ENCODE results near the gene OSBPL1A. TPM values are rescaled to one million over a fixed set of nuclear protein-coding genes. Genes with fewer than 3 reads are reported as not detected.
A peak's percentile ranks its signal among the peaks of the same experiment; 100 is the strongest.
"Not testable (repeated sequence)": the region's sequence is repeated elsewhere in the genome, so short reads cannot be mapped to it uniquely, and the experiment has no call there.

OSBPL1A gene
- total RNA-seq, 8 experiments from 2014 or later: 15.2 to 42.4 (median 23.9) TPM

DNA sequence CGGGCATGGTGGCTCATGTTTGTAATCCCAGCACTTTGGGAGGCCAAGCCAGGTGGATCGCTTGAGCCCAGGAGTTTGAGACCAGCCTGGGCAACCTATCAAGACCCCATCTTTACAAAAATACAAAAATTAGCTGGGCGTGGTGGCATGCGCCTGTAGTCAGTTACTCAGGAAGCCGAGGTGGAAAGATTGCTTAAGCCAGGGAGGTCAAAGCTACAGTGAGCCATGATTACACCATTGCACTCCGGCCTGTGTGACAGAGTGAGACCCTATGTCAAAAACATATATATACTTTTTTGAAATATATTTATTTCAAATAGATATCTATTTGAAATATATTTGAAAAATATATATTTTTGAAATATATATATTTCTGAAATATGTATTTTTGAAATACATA lies 10.9 kb downstream of the OSBPL1A start:
- in situ Hi-C loops (cut with MboI; ENCODE audit: low pct_unique_long_range_greater_than_20kb in 2 of 9, low sequenced_read_pairs in 9 of 9, unreplicated experiment in 9 of 9): no loop called here
- Histone ChIP-seq H3K4me3 (no peak overlapping the region), H3K4me1 (replicated peaks in 1 of 2) (no peaks in the 10 kb centered on the region), H3K27ac (no peak overlapping the region)
- ATAC-seq (replicated peaks in 6 of 8): no peak
- WGBS, 10 experiments: 80 to 100% (median 94%) methylated on average over 2 to 6 of the region's 6 CpGs; no CpG with 5 or more reads in 1 of the 10 experiments

DNA sequence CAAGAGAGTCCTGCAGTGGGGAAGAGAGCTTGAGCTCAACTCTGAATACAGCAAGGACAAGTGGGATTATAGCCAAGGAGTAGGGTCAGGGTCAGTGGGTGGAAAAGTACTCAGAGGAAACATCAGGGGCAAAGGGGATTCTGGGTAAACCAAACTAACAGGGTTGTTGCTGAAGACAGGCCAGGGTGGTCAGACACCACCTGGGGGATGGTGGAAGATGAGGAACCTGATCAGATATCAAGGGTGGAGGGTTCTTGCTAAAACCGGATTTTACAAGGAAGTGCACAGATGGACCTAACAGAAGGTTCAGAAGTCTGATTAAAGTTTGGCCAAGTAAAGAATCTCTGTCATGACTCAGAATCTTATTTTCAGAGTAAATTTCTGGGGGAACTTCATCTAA lies 16.5 kb downstream of the OSBPL1A start:
- Histone ChIP-seq H3K4me1 (replicated peaks in 1 of 2) (peaks cover 0 to 3% of the 10 kb centered on the region in 2 donors), H3K4me3 (no peak overlapping the region), H3K27ac (no peak overlapping the region)
- no peak for ATAC-seq (replicated peaks in 6 of 8)
- in situ Hi-C loops (cut with MboI; ENCODE audit: low pct_unique_long_range_greater_than_20kb in 2 of 9, low sequenced_read_pairs in 9 of 9, unreplicated experiment in 9 of 9): no loop called here
- WGBS, 10 experiments: 75 to 100% (median 100%) methylated on average over 1 of the region's 1 CpG; no CpG with 5 or more reads in 3 of the 10 experiments

DNA sequence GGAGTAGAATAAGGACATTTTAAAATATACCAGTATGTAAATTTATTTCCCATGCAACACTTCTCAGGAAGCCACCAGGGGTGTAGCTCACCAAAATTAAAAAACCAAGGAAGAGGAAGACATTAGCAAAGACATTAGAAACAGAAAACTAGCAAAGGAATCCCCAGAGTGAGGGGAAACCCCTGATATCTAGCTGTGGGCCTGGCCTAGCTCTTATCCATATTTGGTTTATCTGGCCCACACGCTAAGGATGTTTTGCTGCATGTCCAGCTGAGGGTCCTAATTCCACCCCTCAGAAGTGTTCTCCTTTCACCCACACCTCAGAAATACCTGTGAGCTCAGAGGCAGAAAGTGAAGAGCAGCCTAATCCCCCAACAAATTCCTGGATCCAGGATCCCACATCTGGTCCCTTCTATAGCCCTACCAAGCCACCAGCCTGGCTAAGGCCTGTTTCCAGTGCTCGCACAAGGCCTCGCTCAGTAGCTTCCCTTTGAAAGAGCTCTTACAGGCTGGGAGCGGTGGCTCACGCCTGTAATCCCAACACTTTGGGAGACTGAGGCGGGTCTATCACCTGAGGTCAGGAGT lies 17.4 kb downstream of the OSBPL1A start:
- H3K4me1 ChIP-seq (replicated peaks in 1 of 2): peaks cover 0 to 3% of the 10 kb centered on the region in 2 donors
- H3K27ac ChIP-seq: no peak overlapping the region
- no peak overlapping the region for H3K4me3 ChIP-seq
- ATAC-seq (replicated peaks in 6 of 8): peak in 2 of 8 experiments; percentile 29 to 31
- in situ Hi-C loops (cut with MboI; ENCODE audit: low pct_unique_long_range_greater_than_20kb in 2 of 9, low sequenced_read_pairs in 9 of 9, unreplicated experiment in 9 of 9): no loop called here
- 100% methylated on average over 1 to 4 of the region's 6 CpGs; no CpG with 5 or more reads in 1 of the 10 experiments for WGBS, 10 experiments

DNA sequence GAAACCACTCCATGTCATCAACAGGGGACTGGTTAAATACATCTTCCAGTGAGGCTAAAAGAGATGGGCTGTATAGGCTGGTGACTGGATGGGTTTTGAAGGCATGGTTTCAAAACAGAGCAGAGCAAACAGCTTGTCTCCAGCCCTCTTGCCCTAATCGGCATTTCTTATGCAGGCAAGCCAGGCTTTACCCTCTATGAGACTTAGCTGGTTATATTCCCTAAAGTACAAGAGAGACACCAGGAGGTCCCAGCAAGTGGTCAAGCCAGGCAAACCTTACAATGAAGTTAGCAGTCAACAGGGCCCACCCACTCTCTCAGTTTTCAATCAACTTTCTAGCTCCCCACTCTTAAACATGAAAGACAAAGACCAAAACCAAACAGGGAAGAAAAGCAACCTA lies 19.0 kb downstream of the OSBPL1A start:
- Histone ChIP-seq H3K27ac (no peak overlapping the region), H3K4me1 (replicated peaks in 1 of 2) (peaks cover 0 to 3% of the 10 kb centered on the region in 2 donors), H3K4me3 (no peak overlapping the region)
- in situ Hi-C loops (cut with MboI; ENCODE audit: low pct_unique_long_range_greater_than_20kb in 2 of 9, low sequenced_read_pairs in 9 of 9, unreplicated experiment in 9 of 9): no loop called here
- no peak for ATAC-seq (replicated peaks in 6 of 8)
- 0 to 86% (median 43%) methylated on average over 1 of the region's 1 CpG; no CpG with 5 or more reads in 3 of the 10 experiments for WGBS, 10 experiments

DNA sequence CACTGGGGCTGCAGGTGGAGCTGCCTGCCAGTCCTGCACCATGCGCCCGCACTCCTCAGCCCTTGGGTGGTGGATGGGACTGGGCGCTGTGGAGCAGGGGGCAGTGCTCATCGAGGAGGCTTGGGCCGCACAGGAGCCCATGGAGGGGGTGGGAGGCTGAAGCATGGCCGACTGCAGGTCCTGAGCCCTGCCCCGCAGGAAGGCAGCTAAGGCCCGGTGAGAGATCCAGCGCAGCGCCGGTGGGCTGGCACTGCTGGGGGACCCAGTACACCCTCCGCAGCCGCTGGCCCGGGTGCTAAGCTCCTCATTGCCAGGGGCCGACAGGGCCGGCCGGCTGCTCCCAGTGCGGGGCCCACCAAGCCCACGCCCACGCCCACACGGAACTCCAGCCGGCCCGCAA lies 21.1 kb downstream of the OSBPL1A start:
- H3K27ac ChIP-seq; in situ Hi-C loops (cut with MboI; ENCODE audit: low pct_unique_long_range_greater_than_20kb in 2 of 9, low sequenced_read_pairs in 9 of 9, unreplicated experiment in 9 of 9); H3K4me1 ChIP-seq (replicated peaks in 1 of 2); H3K4me3 ChIP-seq; ATAC-seq (replicated peaks in 6 of 8): not testable (repeated sequence)
- 96 to 100% (median 100%) methylated on average over 1 to 9 of the region's 23 CpGs; no CpG with 5 or more reads in 7 of the 10 experiments for WGBS, 10 experiments

DNA sequence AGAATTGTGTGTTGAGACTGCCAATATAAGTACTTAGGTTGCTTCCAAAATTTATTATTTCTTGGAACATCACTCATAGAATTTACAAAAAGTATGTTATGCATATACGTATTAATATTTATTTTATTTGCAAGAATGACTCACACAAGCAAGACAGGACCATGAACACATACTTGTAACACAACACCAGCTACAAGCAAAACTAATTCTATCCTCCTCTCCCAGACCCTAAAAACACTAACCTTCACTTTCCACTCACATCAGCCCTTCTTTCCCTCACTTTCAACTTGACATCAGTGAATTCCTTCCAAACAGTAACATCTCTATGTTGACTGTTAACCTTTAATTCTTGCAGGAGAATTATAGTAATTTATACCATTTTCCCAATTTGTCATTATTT lies 24.3 kb downstream of the OSBPL1A start:
- Histone ChIP-seq H3K4me3 (no peak overlapping the region), H3K4me1 (replicated peaks in 1 of 2) (no peaks in the 10 kb centered on the region), H3K27ac (no peak overlapping the region)
- 25 to 100% (median 85%) methylated on average over 1 of the region's 1 CpG; no CpG with 5 or more reads in 4 of the 10 experiments for WGBS, 10 experiments
- ATAC-seq (replicated peaks in 6 of 8): peak in 2 of 8 experiments; percentile 63 to 72
- in situ Hi-C loops (cut with MboI; ENCODE audit: low pct_unique_long_range_greater_than_20kb in 2 of 9, low sequenced_read_pairs in 9 of 9, unreplicated experiment in 9 of 9): loop anchor here in 1 of 9 experiments (25.0 kb wide), 1 partner anchor 364 kb away; no protein-coding TSS in a partner anchor

DNA sequence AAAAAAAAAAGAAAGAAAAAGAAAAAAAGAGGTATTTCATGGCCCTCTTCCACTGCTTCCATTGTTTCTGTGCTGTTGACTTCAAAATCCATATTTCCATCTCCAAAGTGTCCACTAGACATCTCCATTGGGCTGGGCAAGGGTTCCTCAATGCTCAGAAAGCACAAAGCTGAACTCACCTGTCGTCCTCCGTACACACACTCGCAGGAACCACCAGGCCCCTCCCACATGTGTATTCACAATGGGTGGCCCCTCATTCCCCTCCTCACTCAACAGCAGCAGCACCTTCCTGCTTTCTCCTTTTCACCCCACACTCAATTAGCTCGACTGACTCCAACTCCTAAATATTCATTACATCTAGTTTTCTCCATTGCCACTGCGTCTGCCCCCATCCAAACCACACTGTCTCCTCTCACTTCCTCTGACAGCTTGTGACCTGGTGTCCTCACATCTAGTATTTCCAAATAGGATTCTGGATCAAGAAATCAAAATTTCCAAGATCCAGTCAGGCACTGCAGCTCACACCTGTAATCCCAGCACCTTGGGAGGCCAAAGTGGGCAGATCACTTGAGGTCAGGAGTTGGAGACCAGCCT lies 25.2 kb downstream of the OSBPL1A start:
- no peak overlapping the region for H3K4me3 ChIP-seq
- H3K4me1 ChIP-seq (replicated peaks in 1 of 2): no peaks in the 10 kb centered on the region
- ATAC-seq (replicated peaks in 6 of 8): no peak
- H3K27ac ChIP-seq: no peak overlapping the region
- 81 to 100% (median 97%) methylated on average over 1 to 5 of the region's 5 CpGs; no CpG with 5 or more reads in 3 of the 10 experiments for WGBS, 10 experiments
- in situ Hi-C loops (cut with MboI; ENCODE audit: low pct_unique_long_range_greater_than_20kb in 2 of 9, low sequenced_read_pairs in 9 of 9, unreplicated experiment in 9 of 9): loop anchor here in 1 of 9 experiments (25.0 kb wide), 1 partner anchor 365 kb away; no protein-coding TSS in a partner anchor

DNA sequence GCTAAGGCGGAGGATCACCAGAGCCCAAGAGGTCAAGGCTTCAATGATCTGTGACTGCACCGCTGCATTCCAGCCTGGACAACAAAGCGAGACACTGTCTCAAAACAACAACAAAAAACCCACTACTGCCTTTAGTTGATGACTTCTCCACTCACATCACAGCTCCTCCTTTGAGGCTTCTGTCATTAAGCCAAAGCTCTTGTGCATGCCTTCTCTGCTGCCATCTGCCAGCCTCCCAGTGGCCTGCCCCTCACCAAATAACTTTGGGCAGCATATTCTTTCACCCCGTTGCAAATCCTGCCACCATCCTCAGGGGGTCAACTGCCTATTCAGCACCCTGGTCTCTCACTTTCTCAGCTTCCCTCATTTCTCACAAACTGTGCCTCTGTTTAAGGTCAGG lies 27.5 kb downstream of the OSBPL1A start:
- ATAC-seq (replicated peaks in 6 of 8): no peak
- no peak overlapping the region for H3K27ac ChIP-seq
- WGBS, 10 experiments: 70 to 100% (median 95%) methylated on average over 1 to 4 of the region's 4 CpGs; no CpG with 5 or more reads in 4 of the 10 experiments
- H3K4me3 ChIP-seq: no peak overlapping the region
- no peaks in the 10 kb centered on the region for H3K4me1 ChIP-seq (replicated peaks in 1 of 2)
- in situ Hi-C loops (cut with MboI; ENCODE audit: low pct_unique_long_range_greater_than_20kb in 2 of 9, low sequenced_read_pairs in 9 of 9, unreplicated experiment in 9 of 9): loop anchor here in 1 of 9 experiments (25.0 kb wide), 1 partner anchor 367 kb away; no protein-coding TSS in a partner anchor

DNA sequence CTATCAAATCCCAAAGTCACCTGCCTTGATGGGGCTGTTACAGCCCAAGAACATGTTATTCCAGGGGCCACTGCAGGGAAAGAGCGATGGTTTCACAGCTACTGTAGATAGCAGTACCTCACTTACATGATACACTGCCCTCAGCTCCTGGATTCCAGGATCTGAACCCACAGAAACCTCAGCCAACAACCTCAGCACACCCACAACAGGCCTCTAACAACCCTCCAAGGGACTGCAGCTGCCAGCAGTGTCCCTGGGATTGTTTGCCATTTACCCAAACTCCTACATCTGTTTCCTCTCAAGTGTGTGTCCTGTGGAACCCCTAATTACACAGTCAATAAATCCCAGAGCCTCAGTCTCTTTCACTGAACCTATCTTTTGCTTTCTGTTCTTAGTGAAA lies 28.2 kb downstream of the OSBPL1A start:
- 80 to 100% (median 100%) methylated on average over 1 of the region's 1 CpG; no CpG with 5 or more reads in 7 of the 10 experiments for WGBS, 10 experiments
- in situ Hi-C loops (cut with MboI; ENCODE audit: low pct_unique_long_range_greater_than_20kb in 2 of 9, low sequenced_read_pairs in 9 of 9, unreplicated experiment in 9 of 9): loop anchor here in 2 of 9 experiments (10.0 to 25.0 kb wide), 2 partner anchors 365 to 368 kb away; no protein-coding TSS in a partner anchor
- Histone ChIP-seq H3K4me1 (replicated peaks in 1 of 2) (no peaks in the 10 kb centered on the region), H3K27ac (no peak overlapping the region), H3K4me3 (no peak overlapping the region)
- ATAC-seq (replicated peaks in 6 of 8): no peak

DNA sequence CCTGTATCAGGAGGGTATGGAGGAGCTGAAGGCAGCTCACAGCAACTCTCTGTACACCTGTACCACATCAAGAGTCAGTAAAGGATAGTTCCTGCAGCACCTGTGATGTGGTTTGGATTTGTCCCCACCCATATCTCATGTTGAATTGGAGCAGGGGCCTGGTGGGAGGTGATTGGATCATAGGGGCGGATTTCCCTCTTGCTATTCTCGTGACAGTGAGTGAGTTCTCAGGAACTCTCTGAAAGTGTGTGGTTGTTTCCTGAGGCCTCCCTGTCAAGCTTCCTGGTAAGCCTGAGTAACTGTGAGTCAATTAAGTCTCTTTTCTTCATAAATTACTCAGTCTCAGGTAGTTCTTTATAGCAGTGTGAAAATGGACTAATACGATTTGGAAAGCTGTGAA lies 28.9 kb downstream of the OSBPL1A start:
- Histone ChIP-seq H3K27ac (no peak overlapping the region), H3K4me1 (replicated peaks in 1 of 2) (no peaks in the 10 kb centered on the region), H3K4me3 (no peak overlapping the region)
- WGBS, 10 experiments: 60 to 100% (median 94%) methylated on average over 1 to 3 of the region's 3 CpGs; no CpG with 5 or more reads in 1 of the 10 experiments
- ATAC-seq (replicated peaks in 6 of 8): no peak
- in situ Hi-C loops (cut with MboI; ENCODE audit: low pct_unique_long_range_greater_than_20kb in 2 of 9, low sequenced_read_pairs in 9 of 9, unreplicated experiment in 9 of 9): loop anchor here in 2 of 9 experiments (10.0 to 25.0 kb wide), 2 partner anchors 366 to 369 kb away; no protein-coding TSS in a partner anchor

DNA sequence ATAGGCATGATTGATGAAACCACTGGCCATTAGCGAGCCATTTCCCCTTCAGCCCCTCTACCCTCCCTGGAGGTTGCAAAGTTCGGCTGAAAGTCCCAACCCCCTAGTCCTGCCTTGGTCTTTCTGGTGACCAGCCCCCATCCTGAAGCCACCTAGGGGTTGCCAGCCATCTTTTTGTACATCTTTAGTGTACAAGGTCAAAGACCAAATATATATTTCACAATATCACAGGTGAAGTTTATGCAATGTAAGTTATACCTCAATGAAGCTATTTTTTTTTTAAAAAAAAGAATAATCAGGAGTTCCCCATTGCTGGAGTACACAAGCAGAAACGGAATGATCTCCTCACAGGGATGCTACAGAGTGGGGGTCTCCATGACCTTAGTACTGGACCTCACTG lies 31.3 kb downstream of the OSBPL1A start:
- WGBS, 10 experiments: 70 to 100% (median 100%) methylated on average over 1 to 3 of the region's 3 CpGs; no CpG with 5 or more reads in 1 of the 10 experiments
- in situ Hi-C loops (cut with MboI; ENCODE audit: low pct_unique_long_range_greater_than_20kb in 2 of 9, low sequenced_read_pairs in 9 of 9, unreplicated experiment in 9 of 9): loop anchor here in 2 of 9 experiments (10.0 to 25.0 kb wide), 2 partner anchors 368 to 371 kb away; no protein-coding TSS in a partner anchor
- H3K4me1 ChIP-seq (replicated peaks in 1 of 2): no peaks in the 10 kb centered on the region
- no peak overlapping the region for H3K27ac ChIP-seq
- no peak overlapping the region for H3K4me3 ChIP-seq
- ATAC-seq (replicated peaks in 6 of 8): no peak

DNA sequence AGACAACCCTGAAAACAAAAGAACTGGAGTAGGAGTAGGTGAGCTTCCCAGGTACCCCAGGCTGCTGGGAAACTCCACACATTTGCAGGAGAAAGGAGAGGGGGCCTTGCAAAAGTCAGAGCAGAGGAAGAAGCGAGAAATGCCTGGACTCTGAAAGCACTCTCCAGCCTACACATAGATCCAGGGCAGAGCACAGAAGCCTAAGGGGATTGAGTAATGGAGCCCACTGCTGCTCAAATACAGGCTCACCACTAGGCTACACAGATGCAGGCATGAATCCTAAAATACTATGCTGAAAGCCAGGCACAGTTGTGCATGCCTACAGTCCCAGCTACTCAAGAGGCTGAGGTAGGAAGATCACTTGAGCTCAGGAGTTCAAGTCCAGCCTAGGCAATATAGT lies 33.4 kb downstream of the OSBPL1A start:
- Histone ChIP-seq H3K4me1 (replicated peaks in 1 of 2) (no peaks in the 10 kb centered on the region), H3K4me3 (no peak overlapping the region), H3K27ac (no peak overlapping the region)
- 40 to 100% (median 83%) methylated on average over 1 of the region's 1 CpG; no CpG with 5 or more reads in 5 of the 10 experiments for WGBS, 10 experiments
- in situ Hi-C loops (cut with MboI; ENCODE audit: low pct_unique_long_range_greater_than_20kb in 2 of 9, low sequenced_read_pairs in 9 of 9, unreplicated experiment in 9 of 9): loop anchor here in 2 of 9 experiments (10.0 to 25.0 kb wide), 2 partner anchors 371 to 373 kb away; no protein-coding TSS in a partner anchor
- no peak for ATAC-seq (replicated peaks in 6 of 8)

DNA sequence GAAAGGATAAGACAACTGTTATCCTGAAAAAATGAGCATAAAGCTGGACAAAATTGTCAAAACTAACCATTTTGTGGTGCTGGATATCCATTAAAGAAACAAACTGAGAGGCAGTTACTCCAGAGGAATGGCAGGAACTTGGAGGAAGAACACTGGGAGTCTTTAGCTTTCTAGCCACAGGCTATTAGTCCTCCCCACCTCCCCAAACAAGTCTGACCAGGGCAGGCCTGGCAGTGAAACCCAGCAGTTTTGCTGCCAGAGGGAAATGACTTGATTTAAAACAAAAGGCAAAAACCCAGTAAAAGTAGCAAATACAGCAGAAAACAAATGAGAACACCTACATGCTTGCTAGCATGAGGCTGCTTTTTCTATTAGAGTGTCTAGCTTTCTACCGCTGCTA lies 34.9 kb downstream of the OSBPL1A start:
- 100% methylated on average over 1 of the region's 1 CpG; no CpG with 5 or more reads in 6 of the 10 experiments for WGBS, 10 experiments
- H3K4me3 ChIP-seq: no peak overlapping the region
- in situ Hi-C loops (cut with MboI; ENCODE audit: low pct_unique_long_range_greater_than_20kb in 2 of 9, low sequenced_read_pairs in 9 of 9, unreplicated experiment in 9 of 9): loop anchor here in 2 of 9 experiments (10.0 to 25.0 kb wide), 2 partner anchors 372 to 375 kb away; no protein-coding TSS in a partner anchor
- no peak overlapping the region for H3K27ac ChIP-seq
- no peaks in the 10 kb centered on the region for H3K4me1 ChIP-seq (replicated peaks in 1 of 2)
- no peak for ATAC-seq (replicated peaks in 6 of 8)
